BJ (cell line): Measurements from ENCODE around the gene ZNF205. TPM values are rescaled to one million over a fixed set of nuclear protein-coding genes. Genes with fewer than 3 reads are reported as not detected.

Experiments
- CTCF ChIA-PET: fragments of 350-600 bp; formaldehyde crosslinking; extraction: SDS; loops from one replicate; lab custom pipeline; 2021; ENCODE audit warnings: antibody characterized with exemption, inconsistent platforms; lab: Yijun Ruan, JAX
- POLR2A ChIA-PET: fragments of 300-600 bp; sonication (Branson Sonifier 250); formaldehyde crosslinking; extraction: SDS; loops from one replicate; lab custom pipeline; 2021; ENCODE audit warnings: antibody characterized with exemption; lab: Charles Lee
- DNase-seq: peaks from one replicate; pipeline ENCODE4 v3.0.0-alpha.2; 2011; ENCODE audit warnings: low read depth
- H3K27me3 ChIP-seq: 2 replicates; pipeline ENCODE4 v1.6.0; 2011; ENCODE audit warnings: low read length; ENCODE audit not compliant: control insufficient read depth, insufficient read depth
- H3K36me3 ChIP-seq: 2 replicates; pipeline ENCODE4 v1.5.1; 2011; ENCODE audit warnings: low read length; ENCODE audit not compliant: control insufficient read depth, insufficient read depth
- H3K4me3 ChIP-seq: 2 replicates; pipeline ENCODE4 v1.5.1; 2011; ENCODE audit warnings: low read depth, mild to moderate bottlenecking, control low read depth, low read length
- CTCF ChIP-seq: IDR thresholded peaks from 2 replicates; pipeline ENCODE4 v1.5.1; 2011; ENCODE audit warnings: low read depth, mild to moderate bottlenecking, control low read depth, inconsistent platforms, low read length, moderate library complexity; ENCODE audit not compliant: insufficient read depth
- polyA plus RNA-seq: library from polyadenylated mRNA; depleted of rRNA; stranded (reverse); fragments of >200 nt; gene quantifications from 2 replicates; pipeline ENCODE4 v1.2.3, GENCODE V29; 2011

Gene ZNF205
- polyA plus RNA-seq, 1 experiment: 9.0 TPM

DNA sequence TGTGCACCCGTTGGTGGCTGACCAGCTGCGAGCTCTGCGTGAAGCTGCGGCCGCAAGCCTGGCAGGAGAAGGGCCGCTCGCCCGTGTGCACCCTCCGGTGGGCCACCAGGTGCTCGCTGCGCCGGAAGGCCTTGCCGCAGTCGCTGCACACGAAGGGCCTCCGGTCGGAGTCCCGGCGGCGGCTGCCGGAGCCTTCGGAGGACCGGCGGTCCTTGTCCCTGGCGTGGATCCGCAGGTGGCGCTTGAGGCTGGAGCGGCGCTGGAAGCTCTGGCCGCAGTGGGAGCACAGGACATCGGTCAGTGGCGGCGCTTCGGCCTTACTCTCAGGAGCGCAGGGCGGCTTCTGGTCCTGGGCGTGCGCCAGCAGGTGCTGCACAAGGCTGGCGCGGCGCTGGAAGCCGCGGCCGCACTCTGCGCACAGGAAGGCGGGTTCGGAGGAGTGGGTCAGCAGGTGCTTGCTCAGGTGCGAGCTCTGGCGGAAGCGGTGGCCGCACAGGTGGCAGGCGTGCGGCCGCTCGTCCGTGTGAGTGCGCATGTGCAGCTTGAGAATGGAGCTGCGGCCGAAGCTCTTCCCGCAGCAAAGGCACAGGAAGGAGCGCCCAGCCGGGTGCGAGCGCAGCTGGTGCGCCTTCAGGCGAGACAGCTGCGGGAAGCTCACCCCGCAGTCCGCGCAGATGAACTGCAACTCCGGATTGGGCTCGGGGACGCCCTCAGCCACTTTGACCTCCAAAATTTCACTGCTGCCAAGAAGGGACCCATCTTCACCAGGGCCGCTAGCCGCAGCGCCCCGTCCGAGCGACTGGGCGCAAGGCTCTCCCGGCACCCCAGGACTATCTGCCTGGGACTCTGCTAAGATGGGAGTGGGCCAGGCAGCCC, 22.4 kb upstream of the ZNF205 start:
- Histone ChIP-seq H3K27me3 (peaks cover 10% of the 10 kb centered on the region; the same call in 1 of the 2 replicates), H3K36me3 (no peaks in the 10 kb centered on the region), H3K4me3 (no peak overlapping the region)
- no peak for DNase-seq
- TF ChIP-seq CTCF: no peak
- POLR2A ChIA-PET: no interaction called here
- CTCF ChIA-PET: interaction anchor here (1.3 kb wide), 1 partner anchor 12 kb away, joined by 3 read pairs; no protein-coding TSS in a partner anchor

GRCh38 chr16:3091551-3091950, 20.8 kb upstream of the ZNF205 start:
- no peaks in the 10 kb centered on the region for H3K36me3 ChIP-seq
- ChIA-PET CTCF (no interaction called here), POLR2A (no interaction called here)
- TF ChIP-seq CTCF: no peak
- H3K27me3 ChIP-seq: peaks cover 12% of the 10 kb centered on the region; the same call in 1 of the 2 replicates
- DNase-seq: no peak
- H3K4me3 ChIP-seq: no peak overlapping the region

- DNase-seq: no peak
- CTCF ChIA-PET: interaction anchor here (0.6 kb wide), 2 partner anchors 26 to 37 kb away, joined by 3 read pairs; no protein-coding TSS in a partner anchor
- POLR2A ChIA-PET: no interaction called here
- Histone ChIP-seq H3K27me3 (peaks cover 14% of the 10 kb centered on the region), H3K4me3 (no peak overlapping the region), H3K36me3 (no peaks in the 10 kb centered on the region)
- TF ChIP-seq CTCF: no peak
These were observed 19.9 kb upstream of the ZNF205 start for GRCh38 chr16:3092501-3092941.

DNA sequence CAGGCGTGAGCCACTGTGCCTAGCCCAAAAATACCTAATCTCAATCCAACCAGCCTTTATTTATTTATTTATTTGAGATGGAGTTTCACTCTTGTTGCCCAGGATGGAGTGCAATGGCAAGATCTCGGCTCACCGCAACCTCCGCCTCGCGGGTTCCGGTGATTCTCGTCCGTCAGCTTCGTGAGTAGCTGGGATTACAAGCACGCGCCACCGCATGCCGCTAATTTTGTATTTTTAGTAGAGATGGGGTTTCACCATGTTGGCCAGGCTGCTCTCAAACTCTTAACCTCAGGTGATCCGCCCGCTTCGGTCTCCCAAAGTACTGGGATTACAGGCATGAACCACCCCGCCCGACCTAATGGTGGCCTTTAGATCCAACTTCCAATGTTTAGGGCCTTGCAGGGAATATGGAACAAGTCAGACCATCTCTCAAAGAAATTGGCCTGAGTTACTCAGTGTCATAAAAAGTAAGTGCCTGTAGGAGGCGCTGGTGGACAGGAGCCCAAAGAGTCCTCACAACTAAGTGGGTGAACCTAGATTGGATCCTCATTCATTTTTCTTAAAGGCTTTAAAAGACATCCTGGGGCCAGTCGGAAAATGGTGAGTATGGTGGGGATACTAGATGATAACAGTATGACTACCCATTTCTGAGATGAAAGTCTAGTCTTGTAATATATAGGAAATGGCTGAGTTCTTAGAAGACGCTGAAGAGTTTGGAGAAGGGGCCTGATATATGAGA, 17.9 kb upstream of the ZNF205 start:
- POLR2A ChIA-PET: no interaction called here

More for the DNA sequence above, 17.9 kb upstream of the ZNF205 start:
- H3K27me3 ChIP-seq: peaks cover 23% of the 10 kb centered on the region
- DNase-seq: no peak
- no peaks in the 10 kb centered on the region for H3K36me3 ChIP-seq
- CTCF ChIA-PET: interaction anchor here (0.9 to 1.1 kb wide), 2 partner anchors 17 to 19 kb away, joined by 3 read pairs; no protein-coding TSS in a partner anchor
- no peak overlapping the region for H3K4me3 ChIP-seq
- TF ChIP-seq CTCF: peak; percentile 56
